Measurements from ENCODE around the gene HMCES.

The HMCES gene

GRCh38 chr3:129305592-129306091 is 27.0 kb downstream of the HMCES start:
- peak; percentile 21 to 39 for DNase-seq

GRCh38 chr3:129308636-129309035 is 30.0 kb downstream of the HMCES start:
- no peak for DNase-seq

- DNase-seq, result no peak
These were observed 31.7 kb downstream of the HMCES start for GRCh38 chr3:129310111-129311011.

- DNase-seq, result no peak
These were observed 32.6 kb downstream of the HMCES start for GRCh38 chr3:129311054-129311902.

- DNase-seq, result no peak
These were observed 33.5 kb downstream of the HMCES start for GRCh38 chr3:129312021-129312639.

- no peak for DNase-seq
These were observed 34.2 kb downstream of the HMCES start for GRCh38 chr3:129312671-129313414.

- DNase-seq, result no peak
These were observed 34.7 kb downstream of the HMCES start for GRCh38 chr3:129313415-129313664.

GRCh38 chr3:129313665-129314385 is 35.2 kb downstream of the HMCES start:
- DNase-seq, result no peak

- DNase-seq, result peak; percentile 34 to 45
These were observed 35.9 kb downstream of the HMCES start for GRCh38 chr3:129314386-129315222.

GRCh38 chr3:129315223-129315997 is 36.7 kb downstream of the HMCES start:
- peak; percentile 25 to 29 for DNase-seq

GRCh38 chr3:129315998-129316247 is 37.3 kb downstream of the HMCES start:
- DNase-seq, result no peak

GRCh38 chr3:129316248-129317013 is 37.8 kb downstream of the HMCES start:
- DNase-seq, result peak; percentile 86 to 96

- no peak for DNase-seq
These were observed 38.5 kb downstream of the HMCES start for GRCh38 chr3:129317014-129317771.

GRCh38 chr3:129317848-129318247 is 39.2 kb downstream of the HMCES start:
- DNase-seq, result no peak

- DNase-seq, result no peak
These were observed 40.3 kb downstream of the HMCES start for GRCh38 chr3:129318921-129319320.

- DNase-seq, result no peak
These were observed 41.6 kb downstream of the HMCES start for GRCh38 chr3:129320261-129320660.

- no peak for DNase-seq
These were observed 42.3 kb downstream of the HMCES start for GRCh38 chr3:129320825-129321487.

GRCh38 chr3:129321887-129322286 is 43.2 kb downstream of the HMCES start:
- no peak for DNase-seq
